ENCODE results near the gene CDH23.

CDH23 gene

GRCh38 chr10:71715026-71715425, 318.3 kb downstream of the CDH23 start:
- no peak for DNase-seq

GRCh38 chr10:71715860-71716259, 319.1 kb downstream of the CDH23 start:
- no peak for DNase-seq

GRCh38 chr10:71716426-71716825, 319.7 kb downstream of the CDH23 start:
- DNase-seq: no peak

GRCh38 chr10:71717056-71717455, 320.3 kb downstream of the CDH23 start:
- DNase-seq: no peak

- DNase-seq: no peak
Observed at GRCh38 chr10:71717551-71717951, 320.8 kb downstream of the CDH23 start.

- no peak for DNase-seq
Observed at GRCh38 chr10:71718165-71718698, 321.5 kb downstream of the CDH23 start.

- no peak for DNase-seq
Observed at GRCh38 chr10:71719042-71719441, 322.3 kb downstream of the CDH23 start.

- no peak for DNase-seq
Observed at GRCh38 chr10:71719464-71720201, 322.9 kb downstream of the CDH23 start, which contains the start of gene C10orf105. Gene C10orf105, minus strand, starts transcription at chr10:71719778. Its CDS starts 3,441 bp downstream, at chr10:71716337.

GRCh38 chr10:71720288-71720687, 323.6 kb downstream of the CDH23 start:
- no peak for DNase-seq

- DNase-seq: no peak
Observed at GRCh38 chr10:71721313-71721712, 324.6 kb downstream of the CDH23 start.

- no peak for DNase-seq
Observed at GRCh38 chr10:71722849-71723248, 326.1 kb downstream of the CDH23 start.

GRCh38 chr10:71723311-71723710, 326.6 kb downstream of the CDH23 start:
- no peak for DNase-seq

GRCh38 chr10:71724539-71724938, 327.8 kb downstream of the CDH23 start:
- DNase-seq: no peak

GRCh38 chr10:71725249-71725648, 328.5 kb downstream of the CDH23 start:
- DNase-seq: no peak

GRCh38 chr10:71725998-71726579, 329.4 kb downstream of the CDH23 start:
- peak; percentile 53 to 62 for DNase-seq

GRCh38 chr10:71726580-71727104, 329.9 kb downstream of the CDH23 start:
- peak; percentile 29 to 52 for DNase-seq

GRCh38 chr10:71727105-71727737, 330.5 kb downstream of the CDH23 start:
- DNase-seq: peak; percentile 46 to 72

GRCh38 chr10:71727738-71728737, 331.3 kb downstream of the CDH23 start:
- peak; percentile 72 to 74 for DNase-seq

GRCh38 chr10:71729161-71729636, 332.5 kb downstream of the CDH23 start:
- no peak for DNase-seq

GRCh38 chr10:71731791-71732190, 335.1 kb downstream of the CDH23 start:
- DNase-seq: no peak

- DNase-seq: no peak
Observed at GRCh38 chr10:71734797-71735196, 338.1 kb downstream of the CDH23 start.
